ENCODE measurements around the gene CUX1.

The CUX1 gene

DNA sequence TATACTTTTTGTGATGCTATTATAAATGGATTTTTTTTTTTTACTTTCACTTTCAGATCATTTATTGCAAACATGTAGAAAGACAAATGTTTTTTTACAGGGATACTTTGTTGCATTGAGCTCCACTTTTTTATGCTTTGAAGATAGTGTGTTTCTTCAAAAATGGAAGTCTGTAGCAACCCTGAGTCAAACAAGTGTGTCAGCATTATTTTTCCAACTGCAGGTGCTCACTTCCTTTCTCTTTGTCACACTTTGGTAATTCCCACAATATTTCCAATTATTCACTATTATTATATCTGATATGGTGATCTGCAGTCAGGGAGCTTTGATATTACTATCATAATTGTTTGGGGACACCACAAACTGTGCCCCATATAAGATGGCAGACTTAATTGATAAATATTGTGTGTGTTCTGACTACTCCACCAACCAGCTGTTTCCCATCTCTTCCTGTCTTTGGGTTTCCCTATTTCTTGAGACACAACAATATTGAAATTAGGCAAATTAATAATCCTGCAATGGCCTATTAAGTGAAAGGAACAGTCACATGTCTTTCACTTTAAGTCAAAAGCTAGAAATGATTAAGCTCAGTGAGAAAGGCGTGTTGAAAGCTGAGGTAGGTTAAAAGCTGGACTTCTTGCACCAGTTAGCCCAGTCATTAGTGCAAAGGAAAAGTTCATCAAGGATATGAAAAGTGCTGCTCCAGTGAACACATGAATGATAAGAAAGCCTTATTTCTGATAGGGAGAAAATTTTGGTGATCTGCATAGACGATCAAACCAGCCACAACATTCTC lies 238.0 kb downstream of the CUX1 start:
- DNase-seq = no peak

DNA sequence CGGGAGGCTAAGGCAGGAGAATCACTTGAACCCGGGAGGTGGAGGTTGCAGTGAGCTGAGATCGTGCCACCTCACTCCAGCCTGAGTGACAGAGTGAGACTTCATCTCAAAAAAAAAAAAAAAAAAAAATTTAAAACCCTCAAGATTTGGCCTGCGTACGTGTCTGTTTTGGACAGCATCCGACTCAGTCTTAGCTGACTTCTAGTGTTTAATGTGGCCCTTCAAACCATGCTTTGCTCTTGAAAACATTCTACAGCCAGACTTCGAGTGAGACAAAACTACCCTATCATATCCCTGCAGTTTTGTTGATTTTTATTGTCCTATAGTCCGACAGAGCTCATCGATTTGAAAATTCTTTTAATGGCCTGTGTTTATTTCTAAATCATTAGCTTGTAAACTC lies 242.1 kb downstream of the CUX1 start:
- no peak for DNase-seq

DNA sequence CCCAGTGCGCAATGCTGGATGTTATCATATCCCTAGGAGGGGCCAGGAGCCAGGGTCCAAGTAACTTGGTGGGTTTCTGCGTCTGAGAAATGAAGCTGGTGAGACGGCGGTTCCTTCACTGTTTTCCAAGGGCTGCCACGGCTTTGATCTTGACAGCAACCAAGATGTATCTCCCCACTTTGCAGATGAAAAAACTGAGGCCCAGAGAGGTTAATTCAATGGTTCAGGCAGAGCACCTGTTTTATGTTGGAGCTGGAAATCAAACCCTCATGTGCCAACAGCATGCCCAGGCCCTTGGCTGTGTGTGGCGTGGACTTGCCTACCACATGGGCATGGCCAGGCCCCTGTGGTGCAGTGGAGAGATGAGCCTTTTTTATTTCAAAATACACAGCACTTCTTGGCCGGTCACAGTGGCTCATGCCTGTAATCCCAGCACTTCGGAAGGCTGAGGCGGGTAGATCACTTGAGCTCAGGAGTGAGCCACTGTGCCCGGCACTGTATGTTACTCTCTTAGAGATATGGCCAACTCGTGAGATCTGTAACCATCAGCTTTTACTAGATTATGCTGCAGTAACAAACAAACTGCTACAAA lies 244.0 kb downstream of the CUX1 start:
- DNase-seq = no peak

DNA sequence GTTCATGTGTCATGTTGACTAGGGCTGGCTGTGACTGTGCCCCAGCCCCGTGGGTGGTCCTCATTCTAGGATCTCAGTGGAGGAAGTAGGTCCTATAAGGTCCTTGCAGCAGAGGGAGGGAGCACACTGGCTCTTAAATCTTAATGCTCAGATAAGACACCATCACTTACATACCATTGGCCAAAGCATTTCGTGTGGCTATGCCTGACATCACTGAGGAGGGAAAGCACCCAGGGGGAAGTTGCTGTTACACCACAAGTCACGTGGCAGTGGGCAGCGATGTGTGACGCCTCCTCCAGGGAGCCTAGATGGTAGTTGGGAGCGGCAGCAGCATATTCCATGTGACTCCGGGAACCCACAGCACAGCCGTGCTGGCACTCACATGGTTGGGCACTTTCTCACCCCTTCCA lies 244.6 kb downstream of the CUX1 start:
- peak; percentile 70 for DNase-seq

- DNase-seq = no peak
These were observed 246.3 kb downstream of the CUX1 start for GRCh38 chr7:102063690-102064180.

DNA sequence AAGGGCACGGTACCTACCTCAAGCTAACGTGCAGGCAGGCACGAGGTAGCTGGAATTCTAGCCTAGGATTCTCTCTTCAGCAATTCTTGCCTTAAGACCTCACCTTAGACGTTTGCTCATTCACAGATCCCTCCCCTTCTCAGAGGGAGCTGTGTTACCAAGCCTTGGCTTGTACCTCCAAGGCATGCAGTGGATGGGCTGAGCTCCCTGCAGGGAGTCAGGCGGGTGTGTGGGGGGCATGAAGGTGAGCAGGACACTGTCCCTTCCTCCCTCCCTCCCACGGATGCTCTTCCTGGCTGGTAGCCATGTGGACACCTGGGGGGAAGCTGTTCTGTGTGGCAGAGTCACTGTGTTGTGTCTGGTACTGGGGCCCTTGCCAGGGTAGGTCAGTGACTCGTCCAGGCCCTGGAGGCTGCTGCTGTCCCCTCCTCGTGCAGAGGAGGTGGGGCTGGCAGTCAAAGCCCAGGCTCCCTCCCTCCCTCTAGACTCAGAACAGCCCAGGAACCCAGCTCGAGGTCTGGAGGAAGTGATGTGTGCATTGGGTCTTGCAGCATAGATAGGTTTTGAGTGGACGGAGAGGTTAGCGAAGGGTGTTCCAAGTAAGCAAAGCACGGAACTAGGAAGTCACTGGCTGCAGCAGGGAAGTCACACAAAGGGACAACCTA lies 247.1 kb downstream of the CUX1 start:
- peak; percentile 77 for DNase-seq

GRCh38 chr7:102065226-102065625 lies 247.8 kb downstream of the CUX1 start:
- no peak for DNase-seq

- DNase-seq = no peak
These were observed 249.1 kb downstream of the CUX1 start for GRCh38 chr7:102066476-102066875.

DNA sequence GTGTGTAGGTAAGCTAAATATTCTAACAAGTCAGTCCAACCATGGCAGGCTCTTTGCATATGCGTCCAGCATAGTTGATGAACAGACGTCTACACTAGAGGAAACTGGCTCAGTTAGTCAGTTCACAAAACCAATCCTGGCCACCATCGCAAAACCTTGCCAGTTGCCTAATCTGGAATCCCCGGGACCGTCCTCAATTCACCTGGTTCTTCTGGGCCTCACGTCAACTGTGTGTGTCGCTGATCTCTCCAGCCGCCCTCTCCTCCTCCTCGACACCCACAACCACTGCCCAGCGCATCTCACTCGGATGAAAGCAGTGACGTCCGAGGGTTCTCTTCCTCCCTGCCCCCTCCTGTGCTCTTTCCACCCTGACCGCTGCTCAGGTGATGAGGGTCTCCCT lies 251.4 kb downstream of the CUX1 start:
- DNase-seq = no peak

GRCh38 chr7:102069931-102070629 lies 252.7 kb downstream of the CUX1 start:
- DNase-seq = no peak

DNA sequence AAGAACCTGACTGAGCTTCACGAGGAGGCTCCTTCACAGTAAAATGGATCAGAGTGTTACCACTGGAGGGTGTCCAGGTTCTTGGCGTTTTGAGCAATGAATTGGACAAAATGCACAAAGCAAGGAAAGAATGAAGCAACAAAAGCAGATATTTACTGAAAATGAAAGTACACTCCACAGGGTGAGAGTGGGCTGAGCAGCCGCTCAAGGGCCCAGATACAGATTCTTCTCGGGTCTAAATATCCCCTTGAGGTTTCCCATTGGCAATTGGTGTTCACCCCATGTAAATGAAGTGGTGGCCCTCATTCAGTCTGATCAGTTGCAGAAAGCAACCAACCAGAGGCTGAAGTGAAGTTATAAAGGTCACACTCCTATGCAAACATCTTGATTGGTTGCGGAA lies 254.6 kb downstream of the CUX1 start:
- DNase-seq = no peak

- DNase-seq = no peak
These were observed 255.3 kb downstream of the CUX1 start for GRCh38 chr7:102072636-102073209.

- DNase-seq = no peak
These were observed 256.8 kb downstream of the CUX1 start for GRCh38 chr7:102073931-102074880.

DNA sequence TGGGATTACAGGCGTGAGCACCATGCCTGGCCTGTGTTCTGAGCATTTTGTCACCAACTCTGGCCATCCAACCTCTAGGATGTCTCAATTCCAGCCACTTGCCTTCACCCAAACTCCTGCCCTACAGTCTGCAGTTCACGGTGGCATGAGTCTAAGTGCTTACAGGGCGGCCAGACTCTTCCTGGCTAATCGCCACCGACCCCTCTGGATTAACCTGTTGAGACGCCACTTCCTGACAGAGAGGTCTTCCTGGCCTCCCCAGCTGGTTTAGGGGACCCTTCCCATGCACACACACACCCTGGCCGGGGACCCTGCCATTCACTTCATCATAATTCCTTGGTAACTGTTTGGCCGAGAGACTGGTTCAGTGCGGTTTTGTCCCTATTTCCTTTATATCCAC lies 257.7 kb downstream of the CUX1 start:
- DNase-seq = no peak

DNA sequence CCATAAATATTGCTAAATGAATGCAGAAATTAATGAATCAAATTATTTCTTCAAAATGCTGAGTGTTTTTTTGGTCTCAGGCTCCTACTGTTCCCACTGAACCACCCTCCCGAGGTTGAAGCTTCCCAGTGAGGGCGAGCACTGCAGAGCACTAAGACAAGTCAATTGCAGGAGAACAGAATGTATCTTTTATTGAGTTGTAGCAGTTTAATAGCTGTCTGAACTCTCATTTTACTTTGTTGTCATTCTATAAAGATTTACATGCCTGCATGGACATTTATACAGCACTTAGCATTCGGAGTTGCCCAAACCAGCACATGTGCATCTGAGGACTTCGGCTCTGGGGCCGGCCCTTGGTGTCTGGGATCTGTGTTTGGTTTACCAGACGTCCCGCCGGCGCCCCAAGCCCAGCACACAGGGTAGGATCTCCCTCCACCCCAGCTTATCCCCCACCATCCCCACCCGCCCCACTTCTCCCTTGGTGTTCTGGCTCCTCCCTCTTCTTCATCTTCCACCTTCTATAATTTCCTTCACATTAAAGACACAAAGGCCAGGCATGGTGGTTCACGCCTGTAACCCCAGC lies 258.2 kb downstream of the CUX1 start:
- no peak for DNase-seq

GRCh38 chr7:102077081-102077480 lies 259.7 kb downstream of the CUX1 start:
- no peak for DNase-seq

GRCh38 chr7:102079140-102080018 lies 262.0 kb downstream of the CUX1 start:
- peak; percentile 45 for DNase-seq

DNA sequence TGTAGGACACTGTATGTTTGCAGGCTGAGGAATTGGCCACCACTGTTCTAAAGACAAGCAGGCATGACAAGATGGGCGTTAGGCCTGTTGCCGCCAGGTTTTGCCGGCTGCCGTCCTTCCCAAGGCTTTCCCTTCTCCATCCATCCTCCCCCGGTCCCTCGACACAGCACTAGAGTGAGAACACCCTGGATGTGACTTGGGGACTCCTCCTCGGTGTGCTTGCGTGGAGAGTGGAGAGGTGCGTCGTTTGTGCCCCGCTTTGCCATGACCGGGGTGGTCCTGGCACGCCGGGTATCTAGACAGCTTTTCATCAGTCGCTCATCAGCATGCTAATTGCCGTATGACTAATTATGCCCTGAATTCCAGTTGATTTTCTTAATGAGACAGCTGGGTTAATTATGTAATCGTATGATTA lies 262.6 kb downstream of the CUX1 start:
- DNase-seq = no peak

GRCh38 chr7:102080434-102081243 lies 263.2 kb downstream of the CUX1 start:
- DNase-seq = peak; percentile 95

Data from hematopoietic multipotent progenitor cell treated with erythropoietin and hydrocortisone succinate and interleukin-3 and kit ligand, for 6 days (in vitro differentiated cells).